Dedifferentiated amniotic fluid mesenchymal stem cell (primary cell): ENCODE measurements around the gene ISYNA1.
"Not testable (repeated sequence)": the region's sequence is repeated elsewhere in the genome, so short reads cannot be mapped to it uniquely, and the experiment has no call there.

Experiments used
- DNase-seq: peaks from one replicate; pipeline ENCODE4 v3.0.0-alpha.2; 2016; ENCODE audit errors: extremely low spot score

ISYNA1 gene

DNA sequence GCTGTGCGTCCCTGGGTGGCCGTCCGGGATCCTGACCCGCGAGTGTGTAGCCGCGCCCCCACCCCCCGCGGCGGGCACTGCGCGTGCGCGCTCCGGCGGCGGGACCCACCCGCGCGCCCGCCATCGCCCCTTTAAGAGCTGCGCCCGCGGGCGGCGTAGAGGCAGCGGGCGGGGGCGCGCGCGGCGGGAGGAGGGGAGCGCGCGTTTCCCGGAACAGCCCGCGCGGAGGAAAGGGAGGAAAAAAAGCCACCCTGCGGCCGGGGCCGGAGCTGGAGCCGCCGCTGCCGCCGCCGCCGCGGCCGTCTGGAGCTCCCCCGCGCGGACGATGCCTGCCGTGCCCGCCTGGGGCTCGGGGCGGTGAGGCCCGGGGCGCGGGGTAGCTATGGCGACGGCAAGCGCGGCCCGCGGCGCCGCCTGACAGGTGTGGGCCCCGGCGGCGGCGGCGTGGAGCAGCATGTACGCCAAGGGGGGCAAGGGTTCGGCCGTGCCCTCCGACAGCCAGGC, 18.7 kb downstream of the ISYNA1 start, which contains the start of gene SSBP4:
TSS of gene SSBP4 (plus strand) at position 204 of the 504 bp plus-strand sequence. CDS start at position 455, 251 bp downstream.
- DNase-seq, result peak; percentile 58

DNA sequence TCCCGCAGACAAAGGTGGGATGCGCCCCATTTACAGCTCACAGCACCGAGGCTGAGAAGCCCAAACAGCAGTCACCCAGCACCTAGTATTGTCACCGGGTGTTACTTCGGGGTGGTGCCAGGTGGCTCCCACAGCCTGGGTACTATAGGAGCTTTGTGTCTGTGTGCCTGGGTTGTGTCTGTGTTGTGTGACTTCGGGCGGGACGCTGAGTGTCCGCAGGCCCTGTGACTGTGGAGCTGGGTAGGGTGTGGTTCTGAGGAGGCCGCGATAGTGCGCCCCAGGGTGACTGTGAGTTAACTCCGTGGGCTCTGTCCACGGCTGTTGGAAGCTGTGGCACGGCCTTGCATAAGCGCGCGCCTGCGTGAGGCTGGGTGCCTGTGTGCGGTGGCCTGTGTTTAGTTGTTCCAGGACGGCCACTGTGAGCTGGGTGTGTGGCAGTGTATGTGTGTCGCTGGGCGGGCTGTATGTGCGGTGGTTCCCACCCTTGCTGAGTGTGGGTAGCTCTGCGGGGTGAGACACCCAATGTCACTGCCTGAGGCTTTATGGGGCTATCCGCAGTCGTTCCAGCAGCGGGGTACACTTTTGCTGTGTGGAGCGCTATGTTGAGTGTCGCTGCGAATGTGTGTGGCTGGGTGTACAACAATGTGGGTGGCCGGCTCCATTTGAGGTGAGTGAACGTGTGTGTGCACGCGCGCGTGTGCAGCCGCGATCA, 19.3 kb downstream of the ISYNA1 start:
- DNase-seq, result no peak

DNA sequence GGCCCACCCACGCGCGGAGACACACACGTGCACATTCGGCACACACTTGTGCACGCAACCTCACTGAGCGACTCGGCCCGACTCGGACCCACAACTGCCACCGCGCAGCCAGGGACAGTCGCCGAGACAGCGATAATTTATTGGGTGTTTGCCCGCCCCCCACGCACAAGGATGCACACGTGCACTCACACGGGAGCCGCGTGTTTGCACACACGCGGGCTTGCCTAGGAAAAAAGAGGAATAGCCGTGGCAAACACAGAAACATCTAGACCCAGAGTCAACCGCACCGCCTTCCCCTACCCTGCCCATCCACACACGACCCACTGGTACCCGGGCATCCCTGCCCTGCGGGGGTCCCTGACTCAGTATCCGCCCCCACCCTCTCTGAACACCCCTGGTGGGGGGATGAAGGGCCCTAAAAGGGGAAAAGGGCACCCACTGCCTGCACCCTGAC, 19.9 kb downstream of the ISYNA1 start:
- no peak for DNase-seq

GRCh38 chr19:18417250-18418028, 20.5 kb downstream of the ISYNA1 start:
- peak; percentile 52 for DNase-seq

GRCh38 chr19:18416778-18417249, 21.1 kb downstream of the ISYNA1 start:
- DNase-seq, result peak; percentile 90

DNA sequence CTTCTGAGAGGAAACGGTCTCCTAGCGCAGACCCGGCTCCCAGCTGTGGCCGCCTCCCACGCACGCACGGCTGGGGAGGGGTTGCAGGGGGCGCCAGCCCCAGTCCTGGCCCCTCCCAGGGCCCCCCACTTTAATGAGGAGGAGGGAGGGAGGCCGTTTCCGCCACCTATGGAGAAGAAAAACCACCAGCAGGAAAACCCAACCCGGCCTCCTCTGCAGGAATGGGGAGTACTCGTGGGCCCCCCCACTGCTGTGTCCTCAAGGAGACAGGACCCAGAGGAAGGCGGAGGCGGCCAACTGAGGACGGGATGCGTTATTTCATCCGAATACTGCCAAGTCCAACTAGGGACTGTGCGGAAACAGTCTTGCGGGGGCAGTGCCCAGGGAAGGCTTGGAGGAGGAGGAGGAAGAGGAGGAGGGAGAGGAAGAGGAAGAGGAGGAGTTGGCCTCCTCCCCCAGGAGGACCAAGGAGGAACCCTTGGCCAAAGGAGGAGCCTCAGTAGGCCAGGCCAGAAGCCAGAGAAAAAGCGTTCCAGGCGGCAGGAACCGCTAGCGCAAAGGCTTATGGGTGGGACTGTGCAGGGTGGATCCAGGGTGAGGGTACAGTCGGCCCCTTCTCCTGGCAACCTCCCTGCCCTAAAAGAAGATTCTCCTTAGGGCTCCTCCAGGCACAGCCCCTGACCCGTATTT, 22.6 kb downstream of the ISYNA1 start:
- no peak for DNase-seq

GRCh38 chr19:18414504-18415177, 23.3 kb downstream of the ISYNA1 start:
- DNase-seq, result no peak

GRCh38 chr19:18412610-18413239, 25.2 kb downstream of the ISYNA1 start:
- no peak for DNase-seq

DNA sequence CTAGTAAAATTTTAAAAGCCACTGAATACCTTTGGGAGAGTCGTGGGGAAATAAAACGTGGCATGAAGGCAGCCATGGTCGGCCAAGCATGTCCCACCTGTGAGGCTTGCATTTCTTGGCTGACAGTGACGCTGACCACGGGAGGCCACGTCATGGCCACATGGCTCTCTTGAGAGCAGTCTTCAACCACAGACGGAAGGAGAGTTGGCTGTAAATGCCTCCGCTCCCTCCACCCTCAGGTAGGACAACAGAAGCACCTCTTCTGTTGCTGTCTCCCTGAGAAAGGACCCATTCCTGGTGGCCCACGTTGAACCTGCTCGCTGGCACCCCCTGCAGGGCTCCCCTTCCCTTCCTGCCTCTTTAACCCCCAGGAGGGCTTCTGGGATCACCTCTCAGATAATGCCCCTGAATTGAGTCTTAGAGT, 29.9 kb downstream of the ISYNA1 start:
- DNase-seq, result no peak

DNA sequence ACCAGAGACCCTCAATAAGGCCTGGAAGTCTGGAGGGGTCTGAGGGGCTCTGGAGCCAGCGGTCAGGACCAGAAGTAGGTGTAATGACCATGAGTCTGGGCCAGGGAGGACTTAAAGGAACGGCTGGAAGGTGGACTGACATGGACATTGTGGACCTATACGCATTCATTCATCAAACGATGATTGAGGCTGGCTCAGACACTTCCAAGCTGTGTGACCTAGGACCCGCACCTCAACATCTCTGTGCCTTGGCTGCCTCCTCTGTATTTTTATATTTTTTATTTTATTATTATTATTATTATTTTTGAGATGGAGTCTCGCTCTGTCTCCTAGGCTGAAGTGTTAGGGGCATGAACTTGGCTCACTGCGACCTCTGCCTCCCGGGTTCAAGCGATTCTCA, 31.2 kb downstream of the ISYNA1 start:
- no peak for DNase-seq

- not testable (repeated sequence) for DNase-seq
Measured at GRCh38 chr19:18405754-18406153, 32.2 kb downstream of the ISYNA1 start.

GRCh38 chr19:18402455-18403248, 35.3 kb downstream of the ISYNA1 start:
- DNase-seq, result not testable (repeated sequence)

GRCh38 chr19:18401580-18402112, 36.3 kb downstream of the ISYNA1 start:
- no peak for DNase-seq

GRCh38 chr19:18399008-18399407, 38.9 kb downstream of the ISYNA1 start:
- no peak for DNase-seq

GRCh38 chr19:18397242-18398202, 40.4 kb downstream of the ISYNA1 start, which contains the start of gene LRRC25:
LRRC25 (minus strand) TSS chr19:18397622; CDS start chr19:18396963, 659 bp downstream.
- no peak for DNase-seq

- DNase-seq, result no peak
Measured at GRCh38 chr19:18396471-18397241, 41.3 kb downstream of the ISYNA1 start.

- DNase-seq, result no peak
Measured at GRCh38 chr19:18393836-18394235, 44.1 kb downstream of the ISYNA1 start.

- no peak for DNase-seq
Measured at GRCh38 chr19:18392926-18393325, 45.0 kb downstream of the ISYNA1 start.
